Myocyte (in vitro differentiated cells): ENCODE data around the gene PGBD1. TPM values are rescaled to one million over a fixed set of nuclear protein-coding genes. Genes with fewer than 3 reads are reported as not detected.
A peak's percentile ranks its signal among the peaks of the same experiment; 100 is the strongest.

Source experiments
- DNase-seq: peaks from one replicate; pipeline ENCODE4 v3.0.0-alpha.2; 2012; ENCODE audit warnings: low read depth
- total RNA-seq: library from RNA; depleted of rRNA; stranded (reverse); fragments of >200 nt; gene quantifications from 2 replicates; pipeline ENCODE4 v1.2.3, GENCODE V29; 2014

The PGBD1 gene
- total RNA-seq, 1 donor from 2014 or later, result 4.8 TPM

DNA sequence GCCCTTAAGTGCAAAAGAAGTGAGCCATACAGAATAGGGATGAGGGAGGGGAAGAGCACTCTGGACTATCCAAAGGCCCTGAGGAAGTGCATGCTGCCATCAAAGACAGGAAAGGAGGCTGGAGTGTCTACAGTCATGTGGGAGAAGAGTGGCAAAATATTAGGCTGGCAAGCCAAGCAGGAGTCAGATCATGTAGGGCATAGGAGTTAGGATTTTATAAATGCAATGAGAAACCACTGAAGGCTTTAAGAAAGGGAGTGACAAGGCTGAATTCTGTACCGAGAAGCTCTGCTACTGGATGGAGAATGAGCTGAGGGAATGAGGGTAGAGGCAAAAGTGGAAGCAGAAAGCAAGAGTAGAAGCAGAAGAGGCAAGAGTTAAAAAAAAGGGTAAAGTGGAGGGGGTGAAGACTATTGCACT lies 52.2 kb downstream of the PGBD1 start:
- no peak for DNase-seq

DNA sequence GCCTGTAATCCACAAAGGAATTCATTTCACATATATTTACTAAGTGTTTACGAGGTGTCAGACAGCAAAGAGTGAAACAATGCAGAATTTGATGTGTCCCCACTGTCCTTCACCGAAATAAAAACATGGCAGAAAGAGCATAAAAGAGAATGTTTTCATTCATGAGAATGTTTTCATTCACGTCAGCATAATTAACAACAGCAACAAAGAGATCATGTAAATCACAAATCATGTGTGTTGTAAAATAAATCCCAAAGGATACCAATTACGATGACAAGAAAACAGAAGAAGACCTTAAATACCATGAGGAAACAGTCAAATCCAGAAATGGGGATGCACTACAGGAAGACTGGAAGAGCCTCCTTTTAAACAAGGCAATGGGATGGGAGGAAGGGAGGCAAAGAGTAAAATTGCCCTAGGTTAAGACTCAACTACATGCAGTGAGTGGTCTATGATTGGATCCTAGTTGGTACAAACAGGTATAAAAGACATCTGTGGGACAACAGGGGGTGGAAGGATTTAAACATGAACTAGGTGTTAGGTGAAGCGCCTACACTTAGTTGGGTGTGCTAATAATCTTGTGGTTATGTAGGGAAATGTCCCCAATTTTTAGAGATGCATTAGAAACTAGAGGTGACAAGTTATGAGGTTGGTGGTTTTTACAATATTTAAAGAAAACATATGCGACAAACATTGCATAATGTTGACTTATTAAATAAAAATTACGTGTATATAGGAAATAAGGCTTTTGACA lies 53.1 kb downstream of the PGBD1 start:
- no peak for DNase-seq

DNA sequence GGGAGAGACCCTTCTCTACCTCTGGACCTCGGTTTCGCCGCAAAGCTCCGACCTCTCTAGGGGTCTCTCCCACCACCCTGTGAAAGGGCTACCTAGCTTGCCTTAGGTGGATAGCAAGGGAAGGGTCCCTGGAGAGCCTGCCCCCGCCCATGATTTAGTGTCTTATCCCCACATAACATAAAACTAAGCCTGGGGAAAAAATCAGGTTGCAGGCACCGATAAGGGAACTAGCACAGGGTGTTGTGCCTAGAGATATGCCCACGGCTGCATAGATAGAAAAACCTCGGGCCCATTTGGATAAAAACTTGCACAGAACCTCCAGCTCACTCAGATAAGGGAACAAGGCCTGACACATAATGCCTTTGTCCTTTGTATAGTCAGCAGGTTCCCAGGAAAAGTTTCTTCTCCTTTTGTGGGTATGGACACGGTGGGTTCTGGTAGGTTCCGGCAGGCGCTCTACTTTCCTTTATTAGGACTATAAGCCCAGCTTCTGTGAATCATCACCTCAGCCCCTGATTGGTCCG lies 53.7 kb downstream of the PGBD1 start:
- no peak for DNase-seq

DNA sequence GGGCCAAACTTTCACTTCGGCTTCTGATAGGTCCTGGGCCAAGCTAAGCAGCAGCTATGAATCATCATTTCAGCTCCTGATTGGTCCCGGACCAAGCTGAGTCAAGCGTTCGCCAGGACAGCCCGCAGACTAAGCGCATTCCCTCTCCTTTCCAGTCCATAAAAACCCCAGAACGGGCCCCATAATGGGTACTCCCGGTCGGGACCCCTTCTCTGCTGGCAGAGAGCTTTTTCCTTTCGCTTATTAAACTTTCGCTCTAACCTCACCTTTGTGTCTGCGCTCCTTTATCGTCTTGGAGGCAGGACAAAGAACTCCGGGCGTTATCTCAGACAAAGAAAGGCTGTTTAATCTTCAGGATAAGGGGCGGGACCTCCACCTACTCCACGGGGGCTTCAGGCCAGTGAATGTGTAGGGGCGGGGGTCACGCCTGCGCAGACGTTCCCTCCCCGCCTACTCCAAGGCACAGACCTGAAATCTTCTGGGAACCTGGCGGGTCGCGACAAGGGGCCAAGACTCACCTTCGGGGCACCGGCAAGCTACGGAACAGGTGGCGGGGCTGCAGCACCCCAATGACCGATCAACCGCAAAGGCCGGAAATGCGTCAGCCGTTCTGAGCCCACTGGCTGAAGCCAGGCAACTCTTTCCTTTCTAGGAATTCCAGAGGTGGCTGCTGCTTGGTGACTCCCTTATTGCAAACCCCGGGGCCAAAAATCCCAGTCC lies 54.4 kb downstream of the PGBD1 start, which contains the start of gene ZSCAN31:
Gene ZSCAN31 (minus strand): TSS at position 585 of the 720 bp plus-strand sequence. CDS start 6,465 bp downstream, outside the sequence.
- DNase-seq, result peak; percentile 99

DNA sequence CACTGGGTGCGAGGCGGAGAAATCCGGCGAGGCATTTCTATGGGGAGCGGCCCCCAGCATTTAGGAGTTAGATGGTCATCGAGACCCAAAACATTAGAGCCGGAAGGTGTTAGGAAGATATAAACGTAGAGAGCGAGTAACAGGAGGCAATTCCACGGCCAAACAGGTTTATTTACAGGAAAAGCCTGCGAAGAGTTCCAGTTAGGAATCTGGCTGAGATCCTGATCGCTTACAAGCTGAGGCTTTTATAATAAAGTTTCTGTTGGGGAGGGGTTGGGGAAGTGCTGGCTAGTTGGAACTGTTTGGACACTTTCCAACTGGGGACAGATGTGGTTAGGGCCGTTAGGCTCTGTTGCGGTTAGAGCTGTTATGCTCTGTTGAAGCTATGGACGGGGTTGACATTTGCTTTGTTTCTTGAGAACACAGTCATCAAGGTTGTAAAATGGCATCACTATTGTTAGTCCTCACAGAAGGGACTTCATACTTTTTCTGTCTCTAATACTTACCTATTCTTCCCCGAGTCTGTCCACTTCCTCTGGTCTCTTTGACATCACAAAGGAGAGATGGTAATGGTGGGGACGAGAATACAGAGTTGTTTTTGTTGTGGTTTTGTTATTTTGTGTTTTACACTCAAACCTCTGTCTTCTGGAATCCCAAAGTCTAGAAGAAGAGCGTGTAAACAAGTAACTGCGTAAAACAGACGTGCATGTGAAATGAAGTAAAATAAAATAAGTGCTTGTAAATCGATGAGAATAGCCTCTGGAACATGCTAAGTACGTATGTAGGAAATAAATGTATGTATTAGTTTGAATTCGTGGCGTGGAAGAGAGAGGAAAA lies 55.1 kb downstream of the PGBD1 start:
- DNase-seq, result peak; percentile 68

DNA sequence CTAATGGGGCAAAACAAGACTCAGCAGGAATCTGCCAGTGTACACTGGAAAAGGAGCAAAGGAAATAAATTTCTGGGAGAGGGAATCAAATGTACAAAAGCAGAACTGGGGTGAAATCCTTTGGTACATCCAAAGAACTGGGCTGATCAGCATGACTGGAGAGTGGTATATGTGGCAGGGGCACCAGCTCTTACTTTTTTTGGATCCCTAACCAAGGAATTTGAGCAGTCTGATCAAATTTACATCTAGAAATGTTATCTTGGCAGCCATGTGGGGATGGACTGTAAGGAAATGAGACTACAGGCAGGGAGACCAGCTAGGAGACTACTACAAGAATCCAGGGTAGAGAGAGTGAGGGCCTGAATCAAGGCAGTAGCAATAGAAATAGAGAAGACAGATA lies 55.7 kb downstream of the PGBD1 start:
- DNase-seq, result no peak

DNA sequence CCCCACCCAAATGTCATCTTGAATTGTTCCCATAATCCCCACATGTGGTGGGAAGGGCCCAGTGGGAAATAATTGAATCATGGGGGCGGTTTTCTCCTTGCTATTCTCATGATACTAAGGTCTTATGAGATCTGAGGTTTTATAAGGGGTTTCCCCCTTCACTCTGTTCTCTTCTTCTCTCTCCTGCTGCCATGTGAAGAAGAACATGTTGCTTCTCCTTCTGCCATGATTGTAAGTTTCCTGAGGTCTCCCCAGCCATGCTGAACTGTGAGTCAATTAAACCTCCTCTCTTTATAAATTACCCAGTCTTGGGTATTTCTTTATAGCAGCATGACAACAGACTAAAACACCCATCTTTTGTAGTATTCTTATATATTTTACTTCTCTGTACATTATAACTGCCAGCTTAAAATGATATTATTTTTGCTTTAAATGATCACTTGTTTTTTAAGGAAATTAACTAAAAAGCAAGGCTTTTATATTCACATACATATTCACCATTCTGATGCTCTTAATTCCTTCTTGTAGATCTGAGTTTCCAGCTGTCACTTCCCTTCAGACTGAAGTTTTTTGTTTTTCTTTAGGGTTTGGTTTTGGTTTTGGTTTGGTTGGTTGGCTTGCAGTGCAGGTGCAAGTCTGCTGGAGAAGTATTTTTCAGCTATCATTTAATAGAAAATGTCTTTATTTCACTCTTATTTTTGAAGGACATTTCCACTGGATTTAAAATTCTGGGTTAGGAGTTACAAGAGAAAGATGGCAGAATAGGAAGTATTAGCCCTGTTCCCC lies 59.1 kb downstream of the PGBD1 start:
- DNase-seq, result no peak

DNA sequence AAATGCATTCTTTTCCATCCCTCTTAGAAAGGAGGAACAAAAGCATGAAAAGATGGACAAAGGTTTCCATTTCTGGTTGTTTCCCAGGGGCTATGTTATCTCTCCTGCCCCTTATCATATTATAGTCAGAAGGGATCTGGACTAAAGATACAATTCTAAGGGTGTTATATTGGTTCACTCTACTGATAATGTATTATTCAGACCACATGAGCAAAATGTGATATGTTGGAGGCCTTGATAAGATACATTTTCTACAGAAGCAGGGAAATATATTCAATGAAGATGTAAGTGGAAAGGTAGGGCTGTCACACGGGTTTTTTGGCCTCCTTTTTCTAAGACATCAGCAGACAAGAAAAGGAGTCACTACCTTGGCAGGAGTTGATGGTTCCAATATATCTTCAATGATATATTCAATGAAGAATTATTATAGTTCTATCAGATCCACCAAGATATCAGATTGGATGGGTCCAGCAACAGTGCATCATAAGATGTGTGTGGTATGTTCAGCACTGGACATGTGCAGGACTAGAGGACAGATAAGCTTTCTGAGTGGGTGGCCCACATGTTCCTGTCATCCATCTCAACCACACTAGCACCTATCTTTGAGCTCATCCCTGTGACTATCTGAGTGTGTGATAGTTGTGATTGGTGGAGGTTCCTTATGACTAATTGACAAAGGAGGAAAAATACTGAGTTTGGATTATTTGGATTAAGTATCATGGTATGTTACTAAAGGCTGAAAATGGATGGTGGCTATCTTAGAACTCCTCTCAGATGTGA lies 62.7 kb downstream of the PGBD1 start:
- no peak for DNase-seq

DNA sequence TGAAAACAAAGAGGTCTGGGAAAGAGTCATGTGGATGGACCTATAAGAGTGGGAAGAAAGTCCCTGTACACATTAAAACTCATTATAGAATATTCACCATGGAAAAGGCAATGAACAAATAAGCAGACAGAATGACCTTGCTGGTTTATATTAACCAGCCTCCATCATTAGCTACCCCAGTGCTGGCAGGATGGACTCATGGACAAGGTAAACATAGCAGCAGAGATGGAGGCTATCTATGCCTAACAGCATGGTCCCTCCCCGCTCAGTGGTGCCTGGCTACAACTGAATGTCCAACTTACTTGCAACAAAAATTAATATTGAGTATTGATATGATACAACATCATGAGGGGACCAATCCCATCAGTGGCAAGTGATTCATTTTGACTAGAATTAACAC lies 63.8 kb downstream of the PGBD1 start:
- DNase-seq, result no peak

DNA sequence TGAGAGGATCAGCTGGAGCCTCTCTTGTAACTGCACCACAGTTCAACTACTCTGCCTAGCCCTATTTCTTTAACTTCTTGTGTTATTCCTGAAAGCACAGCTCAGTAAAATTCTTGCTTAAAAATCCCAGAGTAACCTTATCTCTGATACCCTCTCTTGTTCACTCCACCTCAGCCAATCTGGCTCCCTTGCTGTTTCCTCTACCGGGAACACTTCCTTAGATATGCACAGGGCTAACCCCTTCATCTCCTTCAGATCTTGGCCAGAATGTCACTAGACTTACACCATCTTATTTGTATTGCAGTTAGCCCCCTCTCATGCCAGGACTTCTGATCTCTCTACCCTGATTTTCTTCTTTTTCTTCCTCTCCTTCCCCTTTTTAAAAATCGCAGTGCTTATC lies 65.7 kb downstream of the PGBD1 start:
- no peak for DNase-seq

DNA sequence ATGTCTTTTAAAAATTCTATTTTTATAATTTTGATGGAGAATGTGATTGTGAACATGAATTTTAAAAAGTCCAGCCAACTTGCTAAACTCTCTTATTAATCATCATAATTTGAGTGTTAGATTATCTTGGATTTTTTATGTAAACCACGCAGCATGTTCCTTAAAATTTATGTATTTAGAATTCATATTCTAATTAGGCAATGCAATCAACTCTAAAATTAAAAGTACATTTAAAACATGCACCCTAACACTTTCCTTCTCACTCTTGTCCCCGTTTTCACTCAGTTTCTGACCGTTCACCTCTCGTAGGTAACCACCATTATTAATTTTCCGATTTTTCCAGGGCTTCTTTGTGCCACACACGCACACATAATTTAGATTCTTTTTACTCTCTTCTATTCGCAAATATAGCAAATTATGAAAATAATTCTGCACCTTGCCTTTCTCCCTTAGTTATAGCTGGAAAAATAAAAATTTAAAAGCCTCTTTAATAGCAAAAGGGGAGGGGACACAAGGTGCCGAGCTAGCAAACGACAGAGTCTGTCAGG lies 68.0 kb downstream of the PGBD1 start:
- DNase-seq, result no peak

DNA sequence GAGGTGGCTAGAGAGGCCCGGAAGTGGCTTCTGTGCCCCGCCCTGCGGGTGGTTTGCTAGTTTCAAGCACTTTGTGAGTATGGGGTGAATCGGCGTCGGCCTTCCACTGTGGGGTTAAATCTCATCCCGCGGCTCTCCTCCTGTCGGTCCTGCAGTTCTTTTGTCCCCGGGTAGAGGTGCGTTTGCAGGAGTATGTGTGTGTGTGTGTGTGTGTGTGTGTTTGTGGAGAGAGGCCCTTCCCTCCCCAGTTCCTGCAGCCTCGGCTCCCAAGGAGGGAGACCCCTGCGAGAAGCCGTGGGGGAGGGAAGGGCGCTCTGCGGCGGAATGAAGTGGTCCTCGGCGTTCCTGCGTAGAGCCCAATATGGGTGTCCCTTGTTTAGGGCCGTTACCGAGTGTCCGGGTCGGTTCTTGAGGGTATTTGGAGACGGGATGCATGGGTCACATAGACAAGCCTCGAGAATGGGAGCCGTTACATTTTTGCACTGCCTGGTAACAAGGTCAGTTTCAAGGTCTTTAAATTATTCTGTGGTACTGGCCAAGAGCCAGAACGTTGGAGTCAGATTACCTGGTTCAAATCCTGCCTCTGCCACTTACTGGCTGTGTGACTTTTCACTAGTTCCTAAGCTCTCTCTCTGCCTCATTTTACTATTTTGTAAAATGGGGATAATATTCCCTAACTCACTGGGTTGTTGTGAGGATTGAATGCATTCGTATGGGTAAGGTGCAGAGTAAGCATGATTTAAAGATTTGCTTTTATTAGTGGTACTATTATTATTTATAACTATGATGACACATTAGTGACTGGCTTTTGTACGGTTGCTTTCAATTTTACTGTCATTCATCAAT lies 68.7 kb downstream of the PGBD1 start, which contains the start of gene ZKSCAN3:
Gene ZKSCAN3 (plus strand): TSS at position 56 of the 846 bp plus-strand sequence. CDS start 9,640 bp downstream, outside the sequence.
- peak; percentile 83 for DNase-seq

DNA sequence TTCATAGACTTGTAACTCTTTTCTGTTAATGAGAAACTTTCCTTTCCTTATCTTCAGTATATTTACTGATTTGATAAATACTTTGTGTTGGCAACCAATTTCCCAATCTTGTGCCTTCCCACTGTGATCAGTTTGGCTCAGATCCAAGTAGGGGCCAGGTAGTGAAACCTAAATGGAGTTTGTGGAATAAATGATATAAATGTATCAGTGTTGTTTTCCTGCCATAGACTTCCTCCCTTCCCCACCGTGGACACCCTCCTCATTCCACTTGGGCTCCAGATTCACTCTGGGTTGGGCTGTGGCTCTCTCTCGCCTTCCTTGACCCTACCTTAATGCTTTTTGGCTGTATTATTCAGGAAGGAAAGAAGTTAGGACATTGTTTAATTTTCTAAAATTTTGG lies 69.7 kb downstream of the PGBD1 start:
- no peak for DNase-seq

DNA sequence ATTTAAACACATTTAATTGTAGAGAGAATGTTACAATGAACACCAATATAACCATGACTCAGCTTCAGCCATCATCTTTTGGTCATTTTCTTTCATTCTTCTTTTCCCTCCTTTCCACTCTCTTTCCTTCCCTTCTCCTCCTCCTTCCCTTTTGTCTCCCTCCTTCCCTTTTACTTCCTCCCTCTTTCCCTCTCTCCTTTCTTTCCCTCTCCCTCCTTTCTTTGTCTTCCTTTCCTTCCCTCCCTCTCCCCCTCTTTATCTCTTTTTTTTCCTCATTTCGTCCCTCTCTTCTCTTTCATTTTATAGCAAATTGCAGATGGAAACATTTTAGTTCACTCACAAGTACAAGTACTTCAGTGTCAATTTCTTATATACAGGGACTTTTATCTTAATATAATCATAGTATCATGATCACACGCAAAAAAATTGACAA lies 70.1 kb downstream of the PGBD1 start:
- no peak for DNase-seq
